Measurements from ENCODE around the gene LIMS2.

LIMS2 gene

DNA sequence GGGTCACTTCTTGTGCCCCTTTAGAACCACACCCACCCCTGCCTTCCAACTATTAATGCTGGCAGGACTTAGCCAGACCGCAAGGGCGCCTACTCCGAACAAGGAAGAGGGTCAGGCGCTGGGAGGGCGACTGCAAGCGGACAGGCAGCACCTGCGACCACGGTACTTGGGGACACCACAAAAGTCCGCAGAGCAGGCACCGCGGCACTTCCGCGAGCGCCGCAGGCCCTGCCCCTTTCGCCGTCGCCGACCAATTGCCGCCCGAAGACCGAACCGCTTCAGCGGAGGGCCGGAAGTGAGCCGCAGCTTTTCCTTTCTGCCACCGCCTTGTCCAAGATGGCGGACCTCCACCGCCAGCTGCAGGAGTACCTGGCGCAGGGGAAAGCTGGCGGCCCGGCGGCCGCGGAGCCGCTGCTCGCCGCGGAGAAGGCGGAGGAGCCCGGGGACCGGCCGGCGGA, 25.9 kb upstream of the LIMS2 start, which contains the start of gene SFT2D3:
Gene SFT2D3, plus strand, starts transcription at position 305 of the 458 bp plus-strand sequence. Its CDS starts 32 bp downstream, at position 337.
- peak; percentile 89 for DNase-seq

DNA sequence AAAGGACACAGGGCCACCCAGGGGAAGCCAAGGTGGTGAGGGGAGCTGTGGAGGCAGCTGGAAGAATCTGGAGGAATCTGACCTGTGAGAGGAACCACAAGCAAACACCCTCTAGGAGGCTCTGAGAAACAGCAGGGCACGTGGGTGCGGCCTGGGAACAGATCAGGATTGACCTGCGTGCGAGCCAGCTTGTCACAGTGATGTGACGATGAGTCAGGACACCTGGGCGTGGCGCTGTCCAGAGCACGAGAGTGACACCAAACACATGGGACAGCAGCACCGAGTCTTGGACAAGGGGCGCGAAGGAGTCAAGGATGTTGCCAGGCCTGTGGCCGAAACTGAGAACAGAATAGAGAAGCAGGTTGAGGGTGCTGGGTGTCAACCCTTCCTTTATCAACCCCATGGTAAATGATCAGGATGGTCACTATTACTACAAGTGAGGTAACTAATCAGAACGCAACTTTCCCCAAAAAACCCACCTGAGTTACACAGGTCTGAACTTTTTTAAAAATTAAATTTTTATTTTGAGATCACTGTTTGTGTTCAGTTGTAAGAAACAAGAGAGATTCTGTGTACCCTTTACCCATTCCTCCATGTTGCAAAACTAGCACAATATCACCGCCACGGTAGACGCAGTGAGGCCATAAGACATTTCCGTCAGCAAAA, 25.3 kb upstream of the LIMS2 start:
- no peak for DNase-seq

DNA sequence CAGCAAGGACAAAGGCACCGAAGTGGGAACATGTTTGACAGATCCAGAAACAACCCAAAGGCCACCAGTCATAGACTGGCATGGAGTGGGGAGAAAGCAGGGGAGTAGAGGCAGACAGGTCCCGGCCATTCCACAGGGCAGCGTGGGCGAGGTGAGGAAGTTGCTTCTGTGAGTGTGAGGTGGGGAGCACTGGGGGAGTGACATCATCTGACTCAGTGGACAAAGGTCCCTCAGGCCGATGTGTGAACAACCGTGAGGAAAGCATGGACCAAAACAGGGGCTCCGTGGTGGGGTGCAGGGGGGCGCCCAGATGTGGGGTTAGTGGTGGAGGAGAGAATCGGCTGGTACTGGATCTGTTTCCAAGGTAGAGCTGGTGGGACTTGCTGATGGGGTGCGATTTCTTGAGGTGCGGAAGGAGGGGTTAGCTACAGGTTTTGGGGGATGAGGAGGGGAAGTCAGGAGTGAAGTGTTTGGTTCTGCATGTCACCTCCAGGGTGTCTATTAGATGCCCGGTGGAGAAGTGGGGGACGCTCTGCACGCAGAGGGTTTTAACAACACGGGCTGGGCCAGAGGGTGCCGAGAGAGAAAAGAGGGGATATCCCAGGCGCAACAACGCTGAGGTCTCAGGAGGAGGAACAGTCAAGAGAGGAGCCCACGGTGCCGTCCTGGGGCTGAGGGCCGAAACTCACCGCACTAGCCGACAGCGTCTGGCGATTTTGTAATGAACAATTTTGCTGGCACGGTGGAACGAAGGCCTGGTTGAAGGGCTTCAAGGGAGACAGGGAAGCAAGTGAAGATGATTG, 23.4 kb upstream of the LIMS2 start:
- no peak for DNase-seq

DNA sequence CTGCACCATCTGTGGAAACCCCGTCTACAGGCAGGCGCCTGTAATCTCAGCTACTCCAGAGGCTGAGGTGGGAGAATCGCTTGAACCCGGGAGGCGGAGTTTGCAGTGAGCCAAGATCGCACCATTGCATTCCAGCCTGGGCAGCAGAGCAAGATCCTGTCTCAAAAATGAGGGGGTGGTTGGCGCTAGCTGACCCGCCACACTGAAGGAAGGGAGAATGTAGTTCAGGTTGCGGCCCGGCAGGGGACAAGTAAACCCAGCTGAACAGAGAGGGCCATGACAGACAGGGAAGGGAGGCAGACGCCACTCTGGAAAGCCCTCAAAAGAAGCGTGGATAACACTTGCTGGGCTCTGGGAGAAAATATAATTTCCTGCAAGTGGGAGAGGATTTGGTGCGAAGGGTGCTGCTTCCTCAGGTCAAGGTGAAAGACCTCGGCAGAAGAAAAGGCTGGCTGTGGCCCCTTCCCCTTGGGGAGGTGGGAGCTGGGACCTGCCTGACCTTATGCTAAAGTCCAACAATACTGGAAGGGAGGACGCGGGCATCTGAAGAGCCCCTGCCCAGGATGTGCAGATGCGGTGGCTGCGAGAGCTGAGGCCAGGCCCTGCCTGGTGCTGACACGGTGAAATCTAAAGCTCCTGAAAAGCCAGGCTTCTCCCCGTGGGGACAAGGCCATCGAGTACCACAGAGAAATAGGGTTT, 22.3 kb upstream of the LIMS2 start:
- no peak for DNase-seq

DNA sequence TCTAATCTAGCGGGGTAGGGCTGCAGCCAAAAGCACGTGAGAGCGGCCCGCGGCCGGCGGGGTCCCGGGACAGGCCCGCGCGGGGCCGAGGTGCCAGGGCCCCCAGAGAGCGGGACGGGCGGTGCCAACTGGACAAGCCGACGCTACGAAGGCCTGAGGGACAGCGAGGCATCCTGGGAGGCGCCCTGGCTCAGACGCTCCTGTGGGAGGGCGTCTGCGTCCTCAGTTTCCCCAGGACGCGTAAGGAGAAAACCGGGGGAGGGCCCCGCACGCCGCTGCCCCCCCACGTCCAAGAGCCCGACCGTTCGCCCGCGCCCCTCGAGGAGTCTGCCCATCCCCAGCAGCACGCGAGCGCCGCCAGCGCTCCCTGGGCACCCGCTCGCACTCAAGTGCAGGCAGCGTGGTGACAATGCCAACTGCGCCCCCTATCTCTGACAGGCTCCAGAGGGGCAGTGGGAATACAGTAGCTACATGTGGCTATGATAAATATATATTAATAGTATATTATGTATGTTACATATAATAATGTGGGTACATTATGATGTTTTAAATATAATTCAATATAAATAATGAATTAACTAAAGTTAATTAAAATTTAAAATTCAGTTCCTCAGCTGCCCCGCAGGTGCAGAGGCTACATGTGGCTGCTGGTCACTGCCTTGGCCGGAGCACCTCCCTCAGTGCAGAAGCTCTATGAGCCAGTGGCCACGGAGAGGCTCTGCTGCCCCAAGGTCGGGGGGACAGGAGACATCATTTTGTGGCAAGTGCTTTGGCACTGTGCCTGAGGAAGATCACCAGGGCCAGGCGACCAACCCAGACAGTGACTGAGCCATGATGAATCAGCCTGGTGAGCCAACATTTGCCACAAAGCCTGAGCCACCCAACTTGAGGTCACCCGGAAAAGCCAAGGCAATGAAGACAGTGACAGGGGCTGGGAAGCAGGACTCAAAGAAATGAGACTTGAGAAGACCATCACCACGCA, 20.5 kb upstream of the LIMS2 start:
- DNase-seq, result peak; percentile 60

DNA sequence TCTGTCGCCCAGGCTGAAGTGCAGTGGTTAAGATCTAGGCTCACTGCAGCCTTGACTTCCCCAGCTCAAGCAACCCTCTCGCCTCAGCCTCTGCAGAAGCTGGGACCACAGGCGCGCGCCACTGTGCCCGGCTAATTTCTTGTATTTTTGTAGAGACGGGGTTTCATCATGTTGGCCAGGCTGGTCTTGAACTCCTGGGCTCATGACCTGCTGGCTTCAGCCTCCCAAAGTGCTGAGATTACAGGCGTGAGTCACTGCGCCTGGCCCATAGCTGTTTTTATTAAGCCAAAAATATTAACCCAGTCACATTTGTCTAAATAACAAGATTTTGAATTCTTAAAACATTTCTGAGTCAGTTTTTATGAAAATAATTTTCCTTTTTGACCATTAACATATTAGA, 19.7 kb upstream of the LIMS2 start:
- no peak for DNase-seq

DNA sequence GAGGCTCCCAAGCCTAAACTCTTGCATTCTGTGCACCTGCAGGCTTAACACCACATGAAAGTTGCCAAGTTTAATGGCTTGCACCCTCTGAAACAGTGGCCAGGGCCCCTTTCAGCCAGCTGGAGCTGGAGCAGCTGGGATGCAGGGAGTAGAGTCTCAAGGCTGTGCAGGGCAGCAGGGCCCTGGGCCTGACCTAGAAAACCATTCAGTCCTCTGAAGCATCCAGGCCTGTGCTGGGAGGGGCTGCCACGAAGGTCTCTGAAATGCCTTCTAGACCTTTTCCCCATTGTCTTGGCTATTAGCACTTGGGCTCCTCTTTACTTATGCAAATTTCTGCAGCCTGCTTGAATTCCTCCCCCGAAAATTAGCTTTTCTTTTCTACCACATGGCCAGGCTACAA, 15.4 kb upstream of the LIMS2 start:
- no peak for DNase-seq

DNA sequence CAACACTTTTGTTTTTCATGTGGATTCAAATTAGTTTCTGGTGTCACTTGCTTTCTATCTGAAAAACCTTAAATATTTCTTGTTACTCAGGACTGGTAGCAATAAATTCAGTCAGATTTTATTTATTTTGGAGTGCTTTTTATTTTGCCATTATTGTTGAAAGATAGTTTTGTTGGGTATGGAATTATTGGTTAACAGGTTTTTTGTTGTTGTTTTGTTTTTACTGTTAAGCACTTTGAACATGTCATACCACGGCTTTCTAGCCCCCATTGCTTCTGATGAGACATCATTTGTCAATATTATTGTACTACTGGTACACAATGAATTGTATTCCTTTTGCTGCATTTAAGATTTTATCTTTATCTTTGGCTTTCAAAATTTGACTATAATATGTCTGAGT, 13.1 kb upstream of the LIMS2 start:
- DNase-seq, result no peak

DNA sequence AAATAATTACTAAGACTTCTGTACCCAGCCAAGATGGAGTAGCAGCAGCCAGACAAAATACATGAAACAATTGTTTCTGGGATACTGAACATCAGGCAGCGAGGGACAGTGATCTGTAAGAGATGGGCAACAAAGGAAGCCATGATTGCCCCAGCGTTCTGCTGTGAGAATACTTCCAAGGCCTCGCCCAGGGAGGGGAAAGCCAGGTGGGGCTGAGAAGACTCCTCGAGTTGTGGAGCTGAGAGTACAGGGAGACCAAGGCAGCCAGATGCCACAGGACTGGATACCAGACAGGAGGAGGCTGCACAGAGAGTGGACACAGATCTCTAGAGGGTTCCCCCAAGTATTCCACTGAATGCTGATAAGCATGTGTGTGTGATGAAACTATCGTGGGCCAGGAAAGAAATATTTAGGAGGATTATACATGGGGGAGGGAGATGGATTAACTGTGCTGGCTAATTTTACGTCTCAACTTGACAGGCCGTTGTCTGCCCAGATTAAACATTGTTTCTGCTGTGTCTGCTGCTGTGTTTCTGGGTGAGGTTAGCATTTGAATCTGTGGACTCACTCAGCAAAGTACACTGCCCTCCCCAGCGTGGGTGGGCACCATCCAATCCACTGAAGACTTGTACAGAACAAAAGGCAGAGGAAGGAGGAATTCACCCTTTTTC, 10.2 kb upstream of the LIMS2 start:
- DNase-seq, result no peak

DNA sequence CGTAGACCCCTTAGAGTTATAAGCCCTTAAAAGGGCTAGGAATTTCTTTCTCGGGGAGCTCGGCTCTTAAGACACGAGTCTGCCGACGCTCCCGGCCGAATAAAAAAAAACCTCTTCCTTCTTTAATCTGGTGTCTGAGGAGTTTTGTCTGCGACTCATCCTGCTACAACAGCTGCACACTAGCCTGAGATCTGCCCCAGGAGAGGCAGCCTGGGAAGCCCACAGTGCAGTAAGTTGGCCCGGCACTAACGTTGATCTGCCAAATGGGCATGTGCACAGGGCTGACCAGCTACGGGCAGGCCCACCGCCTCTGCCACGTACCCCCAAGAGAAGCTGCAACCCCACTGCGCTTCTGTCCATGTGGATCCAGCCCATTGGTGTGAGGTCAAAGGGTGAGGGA, 8.4 kb upstream of the LIMS2 start:
- peak; percentile 51 for DNase-seq

DNA sequence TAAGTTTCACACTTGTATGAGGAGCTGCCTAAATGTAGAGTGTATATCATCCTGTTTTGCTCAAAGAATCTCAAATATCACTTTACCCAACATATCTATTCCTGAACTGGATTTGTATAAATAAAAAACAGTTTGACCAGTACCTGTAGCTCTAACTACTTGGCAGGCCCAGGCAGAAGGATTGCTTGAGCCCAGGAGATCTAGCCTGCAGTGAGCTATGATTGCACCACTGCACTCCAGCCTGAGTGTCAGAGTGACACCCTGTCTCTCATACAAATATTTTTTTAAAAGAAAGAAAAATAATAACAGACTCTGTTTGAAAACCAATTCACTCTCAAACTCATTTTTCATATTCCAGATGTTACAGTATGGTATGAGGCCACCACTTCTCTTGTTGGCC, 7.7 kb upstream of the LIMS2 start:
- no peak for DNase-seq

DNA sequence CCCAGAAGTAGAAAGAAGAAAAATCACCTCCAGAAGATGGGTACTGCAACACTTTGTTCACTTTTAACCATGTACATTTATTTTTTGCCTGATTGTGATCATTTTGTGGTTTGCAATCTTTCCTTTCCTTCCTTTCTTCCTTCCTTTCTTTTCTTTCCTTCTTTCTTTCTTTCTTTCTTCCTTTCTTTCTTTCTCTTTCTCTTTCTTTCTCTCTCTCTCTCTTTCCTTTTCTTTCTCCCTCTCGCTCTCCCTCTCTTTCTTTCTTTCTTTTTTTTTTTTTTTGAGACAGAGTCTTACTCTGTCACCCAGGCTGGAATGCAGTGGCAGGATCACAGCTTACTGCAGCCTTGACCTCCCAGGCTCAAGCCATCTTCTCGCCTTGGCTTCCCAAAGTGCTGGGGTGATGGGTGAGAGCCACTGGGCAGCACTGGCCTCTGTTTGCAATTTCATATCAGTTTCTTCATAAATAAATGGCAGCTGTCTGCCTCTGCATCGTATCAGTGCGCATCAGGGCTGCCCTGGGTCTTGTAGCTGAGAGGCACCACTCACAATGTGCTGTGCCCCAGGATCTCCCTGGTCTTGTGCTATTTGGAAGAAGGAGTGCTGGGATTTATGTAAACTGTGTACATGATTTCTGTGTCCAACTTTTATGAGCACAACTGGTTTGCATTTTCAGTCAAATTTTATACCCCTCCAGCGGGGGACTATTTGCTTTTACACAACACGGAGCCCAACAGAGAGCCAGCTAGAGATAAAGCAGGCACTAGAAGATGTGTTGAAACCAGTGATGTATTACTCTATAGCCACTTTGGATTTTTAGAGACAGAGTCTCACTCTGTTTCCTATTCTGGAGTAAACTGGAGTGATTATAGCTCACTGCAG, 6.9 kb upstream of the LIMS2 start:
- DNase-seq, result no peak

DNA sequence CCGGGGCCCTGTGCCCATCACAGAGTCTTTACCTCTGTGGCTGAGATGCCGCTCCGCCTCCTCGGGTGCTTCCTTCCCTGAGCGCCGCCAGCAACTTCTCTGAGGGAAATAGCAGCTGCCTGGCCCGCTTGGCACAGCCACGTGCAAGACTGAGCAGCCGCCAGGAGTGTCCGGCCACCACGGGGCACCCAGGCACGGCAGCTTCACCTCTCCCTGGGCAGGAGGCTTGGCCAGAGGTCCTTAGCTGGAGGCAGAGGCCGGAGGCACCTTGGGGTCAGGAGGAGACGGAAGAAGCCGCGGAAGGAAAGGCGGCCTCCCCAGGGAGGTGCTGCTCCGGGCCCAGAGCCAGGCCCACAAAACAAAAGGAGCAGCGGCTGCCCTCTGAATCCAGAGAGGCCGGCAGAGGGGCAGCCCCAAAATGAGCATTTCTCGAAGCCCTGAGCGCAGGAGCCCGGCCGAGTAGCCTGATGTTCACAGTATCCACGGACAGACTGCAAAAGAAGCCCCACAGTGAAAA, 6.0 kb upstream of the LIMS2 start:
- DNase-seq, result no peak

DNA sequence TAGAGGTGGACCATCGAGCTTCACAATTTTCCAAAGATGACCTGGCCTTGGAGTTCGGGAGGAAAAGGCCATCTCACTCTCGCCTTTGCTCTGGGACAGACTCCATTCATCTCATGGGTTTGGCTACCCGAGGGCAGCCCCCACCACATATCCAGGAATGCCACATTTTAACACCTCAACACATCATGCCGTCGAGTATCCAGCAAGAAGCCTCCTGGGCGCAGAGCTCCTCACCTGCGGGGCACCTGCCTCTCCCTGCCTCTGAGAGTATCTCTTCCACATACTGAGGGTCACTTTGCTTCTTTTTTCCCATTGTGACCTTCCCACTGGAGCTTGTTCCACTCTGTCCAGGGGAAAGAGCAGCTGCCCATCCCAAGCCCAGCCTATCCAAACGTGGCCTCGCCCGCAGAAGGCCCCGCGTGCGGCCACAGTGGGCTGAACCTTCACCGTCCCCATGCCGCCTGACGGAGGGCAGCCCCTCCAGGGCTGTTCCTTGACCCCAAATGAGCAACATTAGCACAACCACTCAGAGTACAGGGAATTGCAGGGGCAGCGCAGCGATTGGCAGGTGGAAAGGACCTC, 5.5 kb upstream of the LIMS2 start:
- no peak for DNase-seq

DNA sequence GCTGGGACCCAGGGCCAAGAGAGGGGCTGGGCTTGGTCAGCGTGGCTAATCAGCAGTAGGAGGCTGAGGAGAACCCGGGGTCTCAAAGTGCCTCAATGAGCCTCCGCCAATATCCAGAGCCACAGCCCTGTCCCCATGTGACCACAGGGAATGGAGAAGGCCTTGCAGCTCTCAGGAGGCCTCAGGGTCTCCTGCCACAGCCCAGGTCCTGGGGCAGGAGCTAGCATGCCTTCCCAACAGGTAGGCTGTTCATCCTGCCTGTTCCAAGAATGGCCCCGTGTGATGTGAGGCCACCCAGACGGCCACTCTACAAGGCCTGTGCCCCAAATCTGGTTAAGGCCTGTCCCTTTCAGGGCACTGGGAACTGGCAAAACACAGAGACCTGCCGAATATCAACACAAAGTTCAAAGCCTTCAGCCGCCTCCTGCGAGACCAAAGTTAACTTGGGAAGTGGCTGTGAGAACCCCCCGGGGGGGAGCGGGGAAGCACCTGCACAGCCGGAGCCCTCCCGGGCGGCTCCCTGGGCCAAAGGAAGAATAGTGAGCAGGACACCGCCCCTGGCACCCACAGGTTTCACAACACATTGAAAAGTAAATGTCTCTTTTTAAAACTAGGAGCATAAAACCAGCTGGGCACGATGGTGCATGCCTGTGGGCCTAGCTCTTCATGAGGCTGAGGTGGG, 4.5 kb upstream of the LIMS2 start:
- no peak for DNase-seq

DNA sequence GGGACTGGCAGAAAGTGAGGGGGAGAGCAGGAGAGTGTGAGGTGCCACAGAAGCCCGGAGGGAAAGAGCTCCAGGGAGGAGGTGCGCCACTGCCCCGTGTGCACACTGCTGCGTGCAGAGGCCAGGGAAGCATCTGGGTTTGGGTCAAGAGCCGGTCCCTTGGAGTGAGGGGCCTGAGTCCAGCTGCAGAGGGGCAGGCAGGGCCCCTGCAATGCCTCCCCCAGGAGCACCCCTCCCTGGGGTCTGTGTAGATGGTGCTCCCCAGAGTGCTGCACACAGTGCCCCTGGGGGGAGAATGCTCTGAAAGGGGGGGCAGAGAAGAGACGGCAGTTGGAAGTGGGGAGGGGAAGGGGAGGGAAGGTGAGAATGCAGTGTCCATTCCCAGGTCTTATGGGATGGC, 3.7 kb upstream of the LIMS2 start:
- no peak for DNase-seq

DNA sequence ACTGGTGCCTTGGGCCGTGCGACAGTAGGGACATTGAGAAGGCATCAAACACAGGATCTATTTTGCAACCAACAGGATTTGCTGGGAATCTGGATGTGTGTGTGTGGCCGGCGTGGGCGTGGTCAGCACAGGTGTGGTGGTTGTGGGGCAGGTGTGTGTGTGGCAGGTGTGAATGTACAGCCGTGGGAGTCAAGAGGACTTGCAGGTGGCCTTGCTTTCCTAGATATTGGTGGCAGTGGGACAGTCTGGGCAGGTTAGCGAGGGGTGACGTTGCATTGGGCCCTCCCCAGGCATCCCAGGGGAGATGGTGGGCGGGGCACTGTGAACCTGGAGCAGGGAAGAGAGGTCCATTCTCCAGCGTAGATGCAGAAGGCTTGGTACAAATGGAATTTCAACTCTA, 3.2 kb upstream of the LIMS2 start:
- no peak for DNase-seq

DNA sequence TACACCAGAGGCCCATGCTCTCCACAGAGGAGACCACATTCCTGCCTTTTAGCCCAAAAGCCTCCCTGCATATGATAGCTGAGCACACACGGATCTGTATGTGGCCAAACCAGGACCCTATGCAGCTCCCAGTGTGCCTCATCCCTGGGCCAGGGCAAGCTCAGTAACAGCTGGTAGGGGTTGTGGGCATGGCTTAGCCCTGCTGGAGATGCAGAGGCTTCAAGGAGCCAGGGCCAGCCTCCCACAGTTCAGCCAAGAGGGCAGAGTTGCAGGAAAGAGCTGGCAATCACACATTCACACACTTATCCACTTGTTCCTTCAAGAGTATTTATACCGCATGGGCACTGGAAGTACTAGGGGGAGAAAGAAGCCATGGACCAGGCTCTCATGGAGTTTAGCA, 1.6 kb upstream of the LIMS2 start:
- no peak for DNase-seq

Measured in fibroblast of skin of abdomen (primary cell).